ENCODE results near the gene SYT5. TPM values are rescaled to one million over a fixed set of nuclear protein-coding genes. Genes with fewer than 3 reads are reported as not detected.

Gene SYT5
- total and polyA plus RNA-seq, 2 of the 8 experiments (the other 6 are each of a cell fraction or from before 2014, with no cell fraction given), result 0.35 to 0.67 TPM

DNA sequence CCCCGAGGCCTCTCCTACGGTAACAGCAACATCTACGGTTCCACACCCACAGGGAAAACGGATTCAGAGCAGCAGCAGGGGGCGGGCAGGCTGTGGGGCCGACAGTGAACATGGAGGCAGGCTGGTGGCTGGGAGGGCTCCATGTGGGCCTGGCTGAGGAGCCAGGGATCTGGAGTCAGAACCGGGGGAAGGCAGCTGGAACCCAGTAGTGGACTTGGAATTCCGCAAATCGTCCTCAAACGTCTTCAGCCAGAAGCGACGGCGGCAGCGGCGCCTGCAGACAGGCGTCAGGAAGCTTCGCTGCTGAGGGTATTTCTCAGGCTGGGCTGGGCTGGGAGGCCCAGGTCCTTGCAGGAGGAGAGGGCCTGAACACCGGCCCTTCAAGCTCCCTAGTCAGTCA lies 46.7 kb upstream of the SYT5 start:
- POLR2A ChIA-PET (ENCODE audit: partially characterized antibody), result interaction anchor here (1.3 kb wide), 1 partner anchor 33 kb away, joined by 4 read pairs; no protein-coding TSS in a partner anchor
- Histone ChIP-seq H2AFZ (ENCODE audit: low read length) (no peak overlapping the region), H3K4me1 (replicated peaks in 1 of 4; ENCODE audit: control insufficient read depth in 3 of 4, insufficient read depth in 4 of 4, low read length in 3 of 4) (no peaks in the 10 kb centered on the region), H4K91ac (replicated peaks; ENCODE audit: insufficient read length, low read length) (no peak overlapping the region), H3K56ac (replicated peaks; ENCODE audit: insufficient read length, low read depth, low read length) (no peak overlapping the region), H3K4me2 (ENCODE audit: insufficient read depth in 1 of 2, low read depth in 2 of 2, low read length in 2 of 2) (no peak overlapping the region), H4K20me1 (replicated peaks in 1 of 2; ENCODE audit: control insufficient read depth in 1 of 2, insufficient read depth in 2 of 2, low read length in 2 of 2) (peaks cover 3 to 18% of the 10 kb centered on the region in 2 experiments), H3K4me3 (ENCODE audit: extremely low read depth in 1 of 4, insufficient read depth in 2 of 4, low read depth in 3 of 4, low read length in 4 of 4) (no peak overlapping the region), H3K27me3 (replicated peaks in 1 of 4; ENCODE audit: control insufficient read depth in 3 of 4, extremely low read depth in 1 of 4, insufficient read depth in 3 of 4, low read length in 3 of 4) (no peaks in the 10 kb centered on the region), H4K8ac (ENCODE audit: extremely low read depth, insufficient read depth, low read length) (no peak overlapping the region), H2BK20ac (ENCODE audit: low read length) (no peak overlapping the region), H3K9me3 (ENCODE audit: insufficient read depth in 2 of 2, low read depth in 1 of 2, low read length in 1 of 2) (no peaks in the 10 kb centered on the region), H3K18ac (ENCODE audit: extremely low read depth, low read length) (no peak overlapping the region), H3K4ac (replicated peaks; ENCODE audit: insufficient read length, low read depth, low read length) (no peak overlapping the region), H3K9ac (replicated peaks in 1 of 4; ENCODE audit: extremely low read depth in 1 of 4, low read depth in 3 of 4, low read length in 3 of 4) (no peak overlapping the region), H3K27ac (ENCODE audit: low read depth, low read length) (no peak overlapping the region), H2BK15ac (ENCODE audit: low read length) (no peak overlapping the region), H2AK5ac (ENCODE audit: low read depth, low read length) (no peak overlapping the region), H3K79me2 (ENCODE audit: control insufficient read depth in 1 of 2, insufficient read depth in 2 of 2, low read length in 2 of 2) (no peaks in the 10 kb centered on the region), H2BK120ac (replicated peaks; ENCODE audit: low read depth, low read length) (no peak overlapping the region), H3K36me3 (ENCODE audit: control insufficient read depth in 2 of 4, insufficient read depth in 4 of 4, low read length in 3 of 4) (peaks cover 5 to 13% (median 8%) of the 10 kb centered on the region in 4 experiments; a peak in 5 of 8 replicates), H2BK12ac (ENCODE audit: low read depth, low read length) (no peak overlapping the region), H2BK5ac (ENCODE audit: low read depth, low read length) (no peak overlapping the region), H3K23me2 (ENCODE audit: low read depth, low read length) (no peaks in the 10 kb centered on the region), H4K5ac (ENCODE audit: insufficient read length, low read depth, low read length) (no peak overlapping the region), H3K23ac (ENCODE audit: insufficient read length) (no peak overlapping the region), H3K14ac (ENCODE audit: insufficient read length) (no peak overlapping the region), H3K79me1 (ENCODE audit: low read depth, low read length) (no peaks in the 10 kb centered on the region)
- 83% methylated on average over 13 of the region's 18 CpGs; no CpG with 5 or more reads in 1 of the 2 experiments for WGBS, 2 experiments (ENCODE audit: extremely low coverage in 1 of 2, insufficient coverage in 1 of 2, insufficient read length in 1 of 2, insufficient replicate concordance in 2 of 2, low coverage in 1 of 2, low lambda C conversion rate in 2 of 2, missing lambda C conversion rate in 1 of 2)
- TF ChIP-seq HDAC2 (IDR thresholded peaks at IDR 0.05; ENCODE audit: borderline replicate concordance in 1 of 2, low read depth in 2 of 2, low read length in 2 of 2) (no peak), RAD21 (IDR thresholded peaks at IDR 0.05 in 1 of 2, conservative IDR thresholded peaks at IDR 0.05 in 1 of 2; ENCODE audit: low read depth in 2 of 2, low read length in 2 of 2) (no peak), YY1 (IDR thresholded peaks at IDR 0.05; ENCODE audit: low read depth, low read length) (no peak), NANOG (IDR thresholded peaks at IDR 0.05; ENCODE audit: insufficient read depth, low read depth, low read length, poor library complexity, severe bottlenecking) (no peak), EP300 (IDR thresholded peaks at IDR 0.05; ENCODE audit: borderline replicate concordance in 1 of 2, low read depth in 2 of 2, low read length in 2 of 2) (no peak), GTF2F1 (IDR thresholded peaks at IDR 0.05; ENCODE audit: borderline replicate concordance, low read depth, low read length) (no peak), SP1 (IDR thresholded peaks at IDR 0.05; ENCODE audit: low read depth, low read length) (no peak)
- TF ChIP-seq, protein P1, sequence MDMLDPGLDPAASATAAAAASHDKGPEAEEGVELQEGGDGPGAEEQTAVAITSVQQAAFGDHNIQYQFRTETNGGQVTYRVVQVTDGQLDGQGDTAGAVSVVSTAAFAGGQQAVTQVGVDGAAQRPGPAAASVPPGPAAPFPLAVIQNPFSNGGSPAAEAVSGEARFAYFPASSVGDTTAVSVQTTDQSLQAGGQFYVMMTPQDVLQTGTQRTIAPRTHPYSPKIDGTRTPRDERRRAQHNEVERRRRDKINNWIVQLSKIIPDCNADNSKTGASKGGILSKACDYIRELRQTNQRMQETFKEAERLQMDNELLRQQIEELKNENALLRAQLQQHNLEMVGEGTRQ (IDR thresholded peaks at IDR 0.05; ENCODE audit: low read length), result no peak
- no peak for FAIRE-seq
- CTCF ChIA-PET (ENCODE audit: partially characterized antibody), result interaction anchor here (1.6 kb wide), 1 partner anchor 61 kb away, joined by 4 read pairs; the partner anchor contains the start of gene DNAAF3
- DNase-seq (ENCODE audit: low read depth in 1 of 2, low spot score in 2 of 2), result no peak

Measured in H1 (cell line).